ENCODE measurements around the gene TSPO. TPM values are rescaled to one million over a fixed set of nuclear protein-coding genes. Genes with fewer than 3 reads are reported as not detected.

Gene TSPO
- total and polyA plus RNA-seq, 7 donors = 35.8 to 148 (median 69.9) TPM

- no peaks in the 10 kb centered on the region for H3K9me3 ChIP-seq
- no peaks in the 10 kb centered on the region for H3K36me3 ChIP-seq (ENCODE audit: insufficient read depth in 1 of 2, low read depth in 1 of 2)
- TF ChIP-seq CTCF (IDR thresholded peaks at IDR 0.05) = no peak
- ATAC-seq = no peak
- peaks cover 9% of the 10 kb centered on the region for H3K4me1 ChIP-seq
- no peak overlapping the region for H3K4me3 ChIP-seq
- no peak overlapping the region for H3K27ac ChIP-seq
- H3K27me3 ChIP-seq (ENCODE audit: insufficient read depth in 3 of 3, low read length in 2 of 3) = no peaks in the 10 kb centered on the region
- DNase-seq = no peak
- intact Hi-C loops (cut with DNase I) = no loop called here
- 53 to 84% (median 61%) methylated on average over 5 of the region's 5 CpGs for WGBS, 3 donors
These were observed 4.4 kb downstream of the TSPO start for GRCh38 chr22:43155789-43156188.

DNA sequence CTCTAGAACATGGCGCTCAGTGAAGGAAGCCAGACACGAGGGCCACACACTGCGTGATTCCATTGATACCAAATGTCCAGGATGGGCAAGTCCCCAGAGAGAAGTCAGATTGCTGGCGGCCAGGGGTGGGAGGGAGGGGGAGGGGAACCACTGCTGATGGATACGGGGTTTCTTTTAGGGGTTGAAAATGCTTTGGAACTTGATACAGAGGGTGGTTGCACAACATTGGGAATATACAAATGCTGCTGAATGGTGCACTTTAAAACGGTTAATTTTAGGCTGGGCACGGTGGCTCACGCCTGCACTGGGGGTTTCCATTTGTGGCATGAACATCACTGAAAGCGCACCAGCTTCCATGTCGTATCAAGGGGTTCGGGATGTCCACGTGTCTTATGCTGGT, 5.1 kb downstream of the TSPO start:
- intact Hi-C loops (cut with DNase I) = no loop called here
- ATAC-seq (no peak), DNase-seq (no peak)
- peaks cover 9% of the 10 kb centered on the region for H3K4me1 ChIP-seq
- no peak overlapping the region for H3K4me3 ChIP-seq
- no peaks in the 10 kb centered on the region for H3K27me3 ChIP-seq (ENCODE audit: insufficient read depth in 3 of 3, low read length in 2 of 3)
- TF ChIP-seq CTCF (IDR thresholded peaks at IDR 0.05) = no peak
- H3K27ac ChIP-seq = no peak overlapping the region
- H3K9me3 ChIP-seq = no peaks in the 10 kb centered on the region
- H3K36me3 ChIP-seq (ENCODE audit: insufficient read depth in 1 of 2, low read depth in 1 of 2) = no peaks in the 10 kb centered on the region
- WGBS, 3 donors = 50 to 66% (median 55%) methylated on average over 12 of the region's 12 CpGs

DNA sequence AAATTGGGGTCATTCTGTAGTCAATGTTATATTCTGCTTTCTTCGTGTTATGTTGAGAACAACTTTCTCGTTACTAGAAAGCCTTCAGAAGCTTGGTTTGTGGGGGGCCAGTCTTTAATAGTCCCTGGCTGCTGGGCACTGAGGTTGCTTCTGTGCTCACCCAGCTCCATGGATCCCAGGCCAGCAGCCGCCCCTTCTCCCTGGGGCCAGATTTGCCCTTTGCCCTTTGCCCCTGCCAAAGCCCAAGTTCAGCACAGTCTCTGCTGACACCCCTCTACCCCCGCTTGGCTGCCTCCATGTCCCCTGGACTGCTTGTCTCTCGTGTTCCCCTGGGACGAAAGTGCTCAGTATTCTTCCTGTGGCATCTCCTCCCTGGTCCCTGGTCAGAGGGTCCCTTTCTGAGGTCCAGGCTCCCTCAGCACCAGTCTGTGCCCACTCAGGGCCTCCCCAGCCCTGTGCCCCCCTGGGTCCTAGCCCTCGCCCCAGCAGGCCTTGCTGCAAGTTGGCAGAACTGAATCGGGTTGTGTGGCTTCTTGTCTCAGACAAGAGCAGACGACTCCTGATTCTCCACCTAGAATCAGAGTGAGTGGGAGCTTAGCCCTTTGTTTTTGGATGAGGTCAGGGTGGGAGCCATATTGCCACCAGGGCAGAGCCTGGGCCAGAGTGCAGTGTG, 6.7 kb downstream of the TSPO start:
- TF ChIP-seq CTCF (IDR thresholded peaks at IDR 0.05) = no peak
- 71 to 79% (median 75%) methylated on average over 9 of the region's 9 CpGs for WGBS, 3 donors
- DNase-seq (no peak), ATAC-seq (no peak)
- Histone ChIP-seq H3K4me1 (peaks cover 9% of the 10 kb centered on the region), H3K4me3 (no peak overlapping the region), H3K9me3 (no peaks in the 10 kb centered on the region), H3K36me3 (ENCODE audit: insufficient read depth in 1 of 2, low read depth in 1 of 2) (peaks cover 0 to 10% of the 10 kb centered on the region in 2 donors), H3K27me3 (ENCODE audit: insufficient read depth in 3 of 3, low read length in 2 of 3) (no peaks in the 10 kb centered on the region), H3K27ac (no peak overlapping the region)
- intact Hi-C loops (cut with DNase I) = no loop called here

- WGBS, 3 donors = 86 to 91% (median 86%) methylated on average over 23 to 24 of the region's 24 CpGs
- Histone ChIP-seq H3K4me3 (no peak overlapping the region), H3K4me1 (peaks cover 9% of the 10 kb centered on the region), H3K27me3 (ENCODE audit: insufficient read depth in 3 of 3, low read length in 2 of 3) (no peaks in the 10 kb centered on the region), H3K27ac (no peak overlapping the region), H3K9me3 (no peaks in the 10 kb centered on the region), H3K36me3 (ENCODE audit: insufficient read depth in 1 of 2, low read depth in 1 of 2) (peaks cover 0 to 13% of the 10 kb centered on the region in 2 donors)
- no peak for TF ChIP-seq CTCF (IDR thresholded peaks at IDR 0.05)
- intact Hi-C loops (cut with DNase I) = no loop called here
- ATAC-seq = no peak
- peak in 1 of 2 donors; percentile 52 for DNase-seq
These were observed 7.6 kb downstream of the TSPO start for GRCh38 chr22:43158778-43159483.

Measured in psoas muscle (tissue), 8 donors.